Activated gamma-delta T cell treated with anti-CD3 and anti-CD28 coated beads, Interleukin-2, amount 50 U/mL, for 16 hours (primary cell): Measurements from ENCODE around the gene PLIN4.

Source experiments
- DNase-seq: peaks from one replicate; pipeline ENCODE4 v3.0.0-alpha.2; 2020; ENCODE audit warnings: low read depth

The PLIN4 gene

DNA sequence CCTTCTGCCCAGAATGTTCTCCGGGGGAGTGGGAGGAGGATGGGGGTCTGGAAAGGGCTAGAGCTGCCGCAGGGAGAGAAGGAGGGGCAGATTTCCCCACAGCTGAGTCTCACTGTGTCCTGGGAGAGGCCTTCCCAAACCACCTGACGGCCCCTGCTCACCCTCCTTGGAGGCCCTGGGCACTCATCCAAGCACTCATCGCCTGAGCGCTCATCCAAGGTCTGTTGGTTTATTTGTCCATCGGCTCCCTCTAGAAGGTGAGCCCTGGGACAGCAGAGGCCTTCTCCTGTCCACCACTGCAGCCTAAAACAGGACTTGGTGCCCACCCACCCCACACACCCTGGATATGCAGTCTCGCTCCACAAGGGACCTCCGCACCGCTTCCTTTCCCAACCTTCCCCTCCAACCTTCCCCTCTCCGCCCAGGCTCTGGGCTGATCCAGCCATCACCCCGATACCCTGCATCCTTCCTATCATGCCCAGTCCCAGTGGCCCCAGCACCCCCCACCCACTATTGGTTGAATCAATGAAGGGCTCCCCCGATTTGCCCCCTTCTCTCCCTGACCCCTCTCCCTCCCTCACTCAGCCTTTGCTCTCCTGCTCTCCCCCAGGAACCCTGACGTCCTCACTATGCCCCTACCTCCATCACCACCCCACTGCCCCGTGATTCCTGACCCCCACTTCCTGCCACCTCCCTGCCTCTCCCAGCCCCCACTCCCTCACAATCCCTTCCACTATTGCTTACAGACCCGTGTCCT lies 62.4 kb downstream of the PLIN4 start:
- DNase-seq, result no peak

- DNase-seq, result no peak
Observed at GRCh38 chr19:4454747-4455718, 63.3 kb downstream of the PLIN4 start.

DNA sequence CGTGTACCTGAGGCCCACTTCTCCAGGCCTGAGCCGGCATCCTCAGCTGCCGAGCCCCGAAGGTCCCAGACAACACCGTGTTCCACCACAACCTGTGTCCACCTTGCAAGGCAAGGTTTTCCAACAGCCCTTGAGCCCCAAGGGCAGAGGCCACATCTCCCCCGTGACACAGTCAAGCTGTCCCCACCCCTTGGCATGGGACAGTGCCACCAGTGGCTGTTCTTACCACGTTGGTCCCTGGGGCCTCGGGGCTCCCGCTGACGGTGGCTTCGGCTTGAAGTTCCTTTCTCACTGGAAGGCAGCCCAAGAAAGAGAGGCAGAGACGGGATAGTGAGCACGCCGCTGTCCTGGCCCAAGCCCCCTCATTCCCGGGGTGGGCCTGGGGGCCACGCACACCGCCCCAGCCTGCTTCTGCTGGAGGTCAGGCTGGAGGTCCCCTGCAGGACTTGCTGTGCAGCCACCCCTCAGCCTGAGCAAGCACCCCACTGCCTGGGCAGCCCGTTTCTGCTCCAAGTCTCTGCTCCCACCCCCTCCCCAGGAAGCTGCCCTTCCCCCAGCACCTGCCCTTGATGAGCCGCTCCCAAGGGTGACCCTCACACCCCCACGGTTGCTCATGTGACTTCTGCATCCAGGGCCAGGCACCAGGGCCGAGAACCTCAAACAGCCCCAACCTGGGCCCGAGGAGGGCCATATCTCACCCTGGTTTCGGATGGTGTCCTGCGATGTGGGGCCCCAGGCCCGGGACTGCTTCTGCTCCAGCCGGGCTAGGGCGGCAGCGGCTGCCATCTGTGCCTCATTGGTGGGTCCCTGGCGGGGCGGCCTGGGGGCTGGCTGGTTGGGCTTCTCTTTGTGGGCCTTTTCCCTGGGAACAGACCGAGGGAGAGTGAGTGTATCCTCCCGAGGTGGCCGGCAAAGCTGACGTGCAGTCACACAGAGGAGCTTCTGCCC lies 64.8 kb downstream of the PLIN4 start:
- DNase-seq, result no peak

GRCh38 chr19:4452230-4452990 lies 65.9 kb downstream of the PLIN4 start:
- no peak for DNase-seq
